ENCODE measurements around the gene SORBS1. TPM values are rescaled to one million over a fixed set of nuclear protein-coding genes. Genes with fewer than 3 reads are reported as not detected.

SORBS1 gene
- total and polyA plus RNA-seq, 9 of the 15 experiments (the other 6 are each of a cell fraction or from before 2014, with no cell fraction given): 2.0 to 13.3 (median 6.5) TPM

- TF ChIP-seq MCM5 (IDR thresholded peaks at IDR 0.05; ENCODE audit: low read depth) (no peak), DMBX1 (CRISPR knock-in tag; IDR thresholded peaks at IDR 0.05; ENCODE audit: borderline replicate concordance) (no peak), ZNF639 (CRISPR knock-in tag; conservative IDR thresholded peaks at IDR 0.05 in 1 of 2, IDR thresholded peaks at IDR 0.05 in 1 of 2) (no peak), ZNF778 (CRISPR knock-in tag; IDR thresholded peaks at IDR 0.05) (no peak), ZEB2 (IDR thresholded peaks at IDR 0.05) (peak; percentile 62; the same call in 1 of the 2 replicates), SMAD4 (CRISPR knock-in tag; conservative IDR thresholded peaks at IDR 0.05) (no peak), GABPA (tag; conservative IDR thresholded peaks at IDR 0.05; ENCODE audit: low read depth) (no peak), RBM25 (IDR thresholded peaks at IDR 0.05; ENCODE audit: low read depth, low read length, severe bottlenecking) (no peak), RBBP5 (IDR thresholded peaks at IDR 0.05; ENCODE audit: borderline replicate concordance, insufficient read depth, low read length, poor library complexity, severe bottlenecking) (peak; percentile 69), KDM1A (IDR thresholded peaks at IDR 0.05) (peak in 1 of 2 experiments; percentile 25; a peak in 1 of 4 replicates), TAF1 (IDR thresholded peaks at IDR 0.05; ENCODE audit: control insufficient read depth, extremely low read depth, insufficient read depth, low read length, severe bottlenecking) (no peak), NCOA4 (IDR thresholded peaks at IDR 0.05; ENCODE audit: partially characterized antibody) (no peak), ZNF584 (CRISPR knock-in tag; IDR thresholded peaks at IDR 0.05; ENCODE audit: low read depth) (no peak)
These were observed 644 bp downstream of the SORBS1 start (continued) for GRCh38 chr10:95560278-95561176.
